Fibroblast of villous mesenchyme (primary cell): Measurements from ENCODE around the gene RFLNA. TPM values are rescaled to one million over a fixed set of nuclear protein-coding genes. Genes with fewer than 3 reads are reported as not detected.

ENCODE experiments used
- DNase-seq: peaks from one replicate; pipeline ENCODE4 v3.0.0-alpha.2; 2010; ENCODE audit warnings: low read depth
- H3K4me3 ChIP-seq: 2 replicates; pipeline ENCODE4 v1.5.1; 2011; ENCODE audit warnings: low read depth, mild to moderate bottlenecking, low read length
- CTCF ChIP-seq: IDR thresholded peaks from 2 replicates; pipeline ENCODE4 v1.5.1; 2012; ENCODE audit warnings: low read depth, mild to moderate bottlenecking, low read length; ENCODE audit not compliant: insufficient read depth
- total RNA-seq: library from RNA; depleted of rRNA; stranded (reverse); fragments of >200 nt; gene quantifications from 2 replicates; pipeline ENCODE4 v1.2.3, GENCODE V29; 2012

Gene RFLNA
- total RNA-seq, 1 donor = 5.6 TPM

GRCh38 chr12:124335426-124336183 lies 40.7 kb downstream of the RFLNA start:
- DNase-seq = no peak
- no peak overlapping the region for H3K4me3 ChIP-seq
- TF ChIP-seq CTCF = no peak

GRCh38 chr12:124336184-124336437 lies 41.2 kb downstream of the RFLNA start:
- no peak for TF ChIP-seq CTCF
- H3K4me3 ChIP-seq = no peak overlapping the region
- DNase-seq = no peak

GRCh38 chr12:124336742-124337520 lies 42.0 kb downstream of the RFLNA start:
- H3K4me3 ChIP-seq = no peak overlapping the region
- TF ChIP-seq CTCF = no peak
- DNase-seq = no peak

GRCh38 chr12:124337622-124338021 lies 42.7 kb downstream of the RFLNA start:
- no peak overlapping the region for H3K4me3 ChIP-seq
- DNase-seq = no peak
- no peak for TF ChIP-seq CTCF

- TF ChIP-seq CTCF = no peak
- no peak overlapping the region for H3K4me3 ChIP-seq
- no peak for DNase-seq
These were observed 43.6 kb downstream of the RFLNA start for GRCh38 chr12:124338448-124338847.

- no peak overlapping the region for H3K4me3 ChIP-seq
- TF ChIP-seq CTCF = no peak
- no peak for DNase-seq
These were observed 44.1 kb downstream of the RFLNA start for GRCh38 chr12:124338876-124339603.
